ENCODE data around the gene TMEM212.

The TMEM212 gene

GRCh38 chr3:171898192-171898591 lies 55.0 kb downstream of the TMEM212 start:
- WGBS = no CpG with 5 or more reads among the region's 1 CpG

GRCh38 chr3:171900446-171900845 lies 57.3 kb downstream of the TMEM212 start:
- H3K36me3 ChIP-seq (ENCODE audit: control insufficient read depth in 1 of 2, insufficient read depth in 2 of 2, low read depth in 1 of 2, low read length in 2 of 2) = no peaks in the 10 kb centered on the region
- H2BK12ac ChIP-seq (ENCODE audit: low read length in 2 of 2) = peak overlapping the region; percentile 31 to 59
- no peak overlapping the region for H3K14ac ChIP-seq (ENCODE audit: low read length in 2 of 2)
- H3K23ac ChIP-seq (ENCODE audit: low read length in 2 of 2) = no peak overlapping the region
- H3K4me3 ChIP-seq (ENCODE audit: insufficient read depth in 1 of 2, low read depth in 1 of 2, low read length in 2 of 2) = no peak overlapping the region
- no peak overlapping the region for H3K4ac ChIP-seq (ENCODE audit: low read depth in 1 of 2, low read length in 2 of 2)
- H4K91ac ChIP-seq (ENCODE audit: low read length) = no peak overlapping the region
- no peaks in the 10 kb centered on the region for H3K79me1 ChIP-seq (replicated peaks; ENCODE audit: low read length, poor library complexity, severe bottlenecking)
- no peak overlapping the region for H2AFZ ChIP-seq (ENCODE audit: low read depth, low read length)
- WGBS = 98% methylated on average over 14 of the region's 14 CpGs
- H2AK5ac ChIP-seq (ENCODE audit: low read length, severe bottlenecking) = no peak overlapping the region
- no peak for DNase-seq
- no peak overlapping the region for H4K8ac ChIP-seq (ENCODE audit: low read length)
- no peak overlapping the region for H3K27ac ChIP-seq (ENCODE audit: low read length, poor library complexity, severe bottlenecking)
- no peak overlapping the region for H2BK5ac ChIP-seq (ENCODE audit: low read depth, low read length, poor library complexity, severe bottlenecking)
- no peaks in the 10 kb centered on the region for H3K27me3 ChIP-seq (ENCODE audit: control insufficient read depth in 1 of 2, insufficient read depth in 1 of 2, low read length in 2 of 2)
- H3K18ac ChIP-seq (ENCODE audit: low read depth in 1 of 2, low read length in 2 of 2) = peak overlapping the region in 1 of 2 experiments; percentile 6
- H3K9ac ChIP-seq (ENCODE audit: low read length) = no peak overlapping the region
- no peak overlapping the region for H3K4me2 ChIP-seq (ENCODE audit: low read length, poor library complexity, severe bottlenecking)
- no peaks in the 10 kb centered on the region for H3K9me3 ChIP-seq (ENCODE audit: control insufficient read depth, low read length)
- H3K4me1 ChIP-seq (ENCODE audit: control insufficient read depth, insufficient read depth, low read depth, low read length) = no peaks in the 10 kb centered on the region
- H2BK120ac ChIP-seq (ENCODE audit: low read depth, low read length) = no peak overlapping the region
- peak overlapping the region; percentile 55 for H2BK15ac ChIP-seq (ENCODE audit: low read depth, poor library complexity, severe bottlenecking)

More at GRCh38 chr3:171898192-171898591, 55.0 kb downstream of the TMEM212 start:
- no peak overlapping the region for H3K23ac ChIP-seq (ENCODE audit: low read length in 2 of 2)
- no peaks in the 10 kb centered on the region for H3K79me1 ChIP-seq (replicated peaks; ENCODE audit: low read length, poor library complexity, severe bottlenecking)
- no peak overlapping the region for H2BK15ac ChIP-seq (ENCODE audit: low read depth, poor library complexity, severe bottlenecking)
- H3K4ac ChIP-seq (ENCODE audit: low read depth in 1 of 2, low read length in 2 of 2) = no peak overlapping the region
- no peak overlapping the region for H2AFZ ChIP-seq (ENCODE audit: low read depth, low read length)
- H4K91ac ChIP-seq (ENCODE audit: low read length) = no peak overlapping the region
- H3K9me3 ChIP-seq (ENCODE audit: control insufficient read depth, low read length) = no peaks in the 10 kb centered on the region
- no peaks in the 10 kb centered on the region for H3K4me1 ChIP-seq (ENCODE audit: control insufficient read depth, insufficient read depth, low read depth, low read length)
- no peak for DNase-seq
- H3K4me3 ChIP-seq (ENCODE audit: insufficient read depth in 1 of 2, low read depth in 1 of 2, low read length in 2 of 2) = no peak overlapping the region
- no peak overlapping the region for H2BK12ac ChIP-seq (ENCODE audit: low read length in 2 of 2)
- H3K14ac ChIP-seq (ENCODE audit: low read length in 2 of 2) = no peak overlapping the region
- no peak overlapping the region for H3K18ac ChIP-seq (ENCODE audit: low read depth in 1 of 2, low read length in 2 of 2)
- no peak overlapping the region for H4K8ac ChIP-seq (ENCODE audit: low read length)
- no peak overlapping the region for H2AK5ac ChIP-seq (ENCODE audit: low read length, severe bottlenecking)
- no peak overlapping the region for H3K9ac ChIP-seq (ENCODE audit: low read length)
- H2BK120ac ChIP-seq (ENCODE audit: low read depth, low read length) = no peak overlapping the region
- no peaks in the 10 kb centered on the region for H3K36me3 ChIP-seq (ENCODE audit: control insufficient read depth in 1 of 2, insufficient read depth in 2 of 2, low read depth in 1 of 2, low read length in 2 of 2)
- no peak overlapping the region for H3K4me2 ChIP-seq (ENCODE audit: low read length, poor library complexity, severe bottlenecking)
- H3K27ac ChIP-seq (ENCODE audit: low read length, poor library complexity, severe bottlenecking) = no peak overlapping the region
- no peaks in the 10 kb centered on the region for H3K27me3 ChIP-seq (ENCODE audit: control insufficient read depth in 1 of 2, insufficient read depth in 1 of 2, low read length in 2 of 2)
- H2BK5ac ChIP-seq (ENCODE audit: low read depth, low read length, poor library complexity, severe bottlenecking) = no peak overlapping the region

GRCh38 chr3:171901615-171902312 lies 58.6 kb downstream of the TMEM212 start:
- Histone ChIP-seq H3K27ac (ENCODE audit: low read length, poor library complexity, severe bottlenecking) (no peak overlapping the region), H3K18ac (ENCODE audit: low read depth in 1 of 2, low read length in 2 of 2) (no peak overlapping the region), H4K91ac (ENCODE audit: low read length) (peak overlapping the region; percentile 5), H2AFZ (ENCODE audit: low read depth, low read length) (no peak overlapping the region), H3K4me1 (ENCODE audit: control insufficient read depth, insufficient read depth, low read depth, low read length) (no peaks in the 10 kb centered on the region), H3K23ac (ENCODE audit: low read length in 2 of 2) (no peak overlapping the region), H4K8ac (ENCODE audit: low read length) (peak overlapping the region; percentile 3), H3K4me2 (ENCODE audit: low read length, poor library complexity, severe bottlenecking) (no peak overlapping the region), H2AK5ac (ENCODE audit: low read length, severe bottlenecking) (no peak overlapping the region), H2BK5ac (ENCODE audit: low read depth, low read length, poor library complexity, severe bottlenecking) (no peak overlapping the region), H3K9me3 (ENCODE audit: control insufficient read depth, low read length) (no peaks in the 10 kb centered on the region), H2BK15ac (ENCODE audit: low read depth, poor library complexity, severe bottlenecking) (peak overlapping the region; percentile 30), H3K27me3 (ENCODE audit: control insufficient read depth in 1 of 2, insufficient read depth in 1 of 2, low read length in 2 of 2) (no peaks in the 10 kb centered on the region), H3K36me3 (ENCODE audit: control insufficient read depth in 1 of 2, insufficient read depth in 2 of 2, low read depth in 1 of 2, low read length in 2 of 2) (no peaks in the 10 kb centered on the region), H3K14ac (ENCODE audit: low read length in 2 of 2) (no peak overlapping the region), H3K4me3 (ENCODE audit: insufficient read depth in 1 of 2, low read depth in 1 of 2, low read length in 2 of 2) (no peak overlapping the region), H3K79me1 (replicated peaks; ENCODE audit: low read length, poor library complexity, severe bottlenecking) (no peaks in the 10 kb centered on the region), H3K4ac (ENCODE audit: low read depth in 1 of 2, low read length in 2 of 2) (peak overlapping the region in 1 of 2 experiments; percentile 66), H3K9ac (ENCODE audit: low read length) (no peak overlapping the region), H2BK12ac (ENCODE audit: low read length in 2 of 2) (peak overlapping the region in 1 of 2 experiments; percentile 70), H2BK120ac (ENCODE audit: low read depth, low read length) (no peak overlapping the region)
- WGBS = 70% methylated on average over 7 of the region's 7 CpGs
- DNase-seq = peak; percentile 85

- Histone ChIP-seq H2BK5ac (ENCODE audit: low read depth, low read length, poor library complexity, severe bottlenecking) (no peak overlapping the region), H2BK12ac (ENCODE audit: low read length in 2 of 2) (peak overlapping the region; percentile 69 to 76), H3K4me1 (ENCODE audit: control insufficient read depth, insufficient read depth, low read depth, low read length) (no peaks in the 10 kb centered on the region), H3K18ac (ENCODE audit: low read depth in 1 of 2, low read length in 2 of 2) (peak overlapping the region; percentile 13 to 72), H3K14ac (ENCODE audit: low read length in 2 of 2) (no peak overlapping the region), H3K4me2 (ENCODE audit: low read length, poor library complexity, severe bottlenecking) (no peak overlapping the region), H4K91ac (ENCODE audit: low read length) (peak overlapping the region; percentile 57), H3K4me3 (ENCODE audit: insufficient read depth in 1 of 2, low read depth in 1 of 2, low read length in 2 of 2) (no peak overlapping the region), H4K8ac (ENCODE audit: low read length) (peak overlapping the region; percentile 74), H3K27me3 (ENCODE audit: control insufficient read depth in 1 of 2, insufficient read depth in 1 of 2, low read length in 2 of 2) (no peaks in the 10 kb centered on the region), H2AK5ac (ENCODE audit: low read length, severe bottlenecking) (no peak overlapping the region), H2AFZ (ENCODE audit: low read depth, low read length) (no peak overlapping the region), H2BK15ac (ENCODE audit: low read depth, poor library complexity, severe bottlenecking) (peak overlapping the region; percentile 12), H3K27ac (ENCODE audit: low read length, poor library complexity, severe bottlenecking) (no peak overlapping the region), H3K23ac (ENCODE audit: low read length in 2 of 2) (no peak overlapping the region), H3K9me3 (ENCODE audit: control insufficient read depth, low read length) (no peaks in the 10 kb centered on the region), H2BK120ac (ENCODE audit: low read depth, low read length) (no peak overlapping the region), H3K79me1 (replicated peaks; ENCODE audit: low read length, poor library complexity, severe bottlenecking) (no peaks in the 10 kb centered on the region), H3K4ac (ENCODE audit: low read depth in 1 of 2, low read length in 2 of 2) (no peak overlapping the region), H3K36me3 (ENCODE audit: control insufficient read depth in 1 of 2, insufficient read depth in 2 of 2, low read depth in 1 of 2, low read length in 2 of 2) (peaks cover 0 to 3% of the 10 kb centered on the region in 2 experiments), H3K9ac (ENCODE audit: low read length) (no peak overlapping the region)
- peak; percentile 26 for DNase-seq
- WGBS = 53% methylated on average over 2 of the region's 3 CpGs
Observed at GRCh38 chr3:171904829-171905228, 61.7 kb downstream of the TMEM212 start.

All from mesenchymal stem cell (in vitro differentiated cells and primary cell).